Islet of Langerhans (tissue), 1 donor: ENCODE data around the gene SETD4.

Experiments used
- FAIRE-seq: peaks from one replicate; lab custom pipeline; 2011; peaks lifted over from hg19 to GRCh38; lab: Jason Lieb, UNC

Gene SETD4

DNA sequence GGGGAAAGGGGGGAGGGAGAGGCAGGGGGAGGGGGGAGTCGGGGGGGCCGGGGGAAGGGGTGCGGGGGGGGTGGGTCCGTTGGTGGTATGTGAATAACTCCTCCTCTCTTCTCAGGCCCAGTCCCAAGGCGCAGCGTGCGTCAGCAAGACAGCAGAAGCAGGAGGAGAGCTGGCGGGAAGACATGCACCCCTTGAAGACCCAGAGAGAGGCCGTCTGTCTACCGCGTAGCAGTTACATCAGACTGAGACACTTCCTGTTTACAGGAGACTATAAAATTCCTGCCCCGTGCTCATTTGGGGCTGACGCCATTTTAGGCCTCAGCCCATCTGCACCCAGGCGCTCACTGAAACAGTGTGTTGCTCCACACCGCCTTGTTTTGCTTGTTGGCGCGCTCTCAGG lies 55.3 kb downstream of the SETD4 start:
- no peak for FAIRE-seq

DNA sequence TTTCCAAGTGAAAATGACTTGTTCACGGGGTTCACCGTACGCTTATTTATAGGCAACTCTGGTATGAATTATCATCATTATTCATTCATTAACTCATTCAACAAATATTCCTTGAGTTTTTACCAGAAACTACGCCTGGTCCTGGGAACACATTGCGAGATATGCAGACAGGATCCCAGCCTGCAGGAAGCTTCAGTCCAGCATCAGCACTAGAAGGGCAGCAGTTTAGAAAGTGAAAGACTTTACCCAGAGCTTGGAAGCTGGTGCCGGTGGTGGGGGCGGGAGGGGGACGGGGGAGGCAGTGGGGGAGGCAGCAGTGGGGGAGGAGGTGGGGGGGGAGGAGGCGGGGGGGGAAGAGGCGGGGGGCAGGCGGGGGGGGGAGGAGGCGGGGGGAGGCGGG lies 55.9 kb downstream of the SETD4 start:
- no peak for FAIRE-seq

DNA sequence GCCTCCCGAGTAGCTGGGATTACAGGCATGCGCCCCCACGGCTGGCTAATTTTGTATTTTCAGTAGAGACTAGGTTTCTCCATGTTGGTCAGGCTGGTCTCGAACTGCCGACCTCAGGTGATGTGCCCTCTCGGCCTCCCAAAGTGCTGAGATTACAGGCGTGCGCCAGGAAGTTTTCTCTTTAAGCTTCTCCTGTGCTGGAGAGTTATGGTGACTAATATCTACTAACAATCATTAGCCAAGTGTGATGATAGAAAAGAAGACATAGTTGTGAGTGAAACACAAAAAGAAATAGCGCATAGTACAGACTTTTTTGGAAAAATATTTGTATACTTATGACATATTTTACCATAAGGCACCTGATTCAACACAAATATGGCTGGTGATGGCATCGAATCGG lies 56.5 kb downstream of the SETD4 start:
- FAIRE-seq, result no peak

DNA sequence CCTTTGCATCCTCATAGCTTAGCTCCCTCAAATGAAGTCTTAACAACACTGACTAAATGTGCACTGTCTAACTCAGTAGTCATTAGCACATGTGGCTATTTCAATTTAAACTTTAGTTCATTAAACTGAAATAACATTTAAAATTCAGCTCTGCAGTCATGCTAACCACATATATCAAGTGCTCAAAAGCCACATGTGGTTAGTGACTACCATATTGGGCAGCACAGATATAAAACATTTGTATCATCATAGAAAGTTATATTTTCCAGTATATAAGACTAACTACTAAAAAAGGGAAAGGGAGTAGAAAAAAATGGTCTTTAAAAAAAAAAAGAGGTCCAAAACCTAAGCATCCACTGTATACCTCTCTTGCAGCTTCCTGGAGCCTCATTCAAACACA lies 64.1 kb downstream of the SETD4 start:
- no peak for FAIRE-seq

DNA sequence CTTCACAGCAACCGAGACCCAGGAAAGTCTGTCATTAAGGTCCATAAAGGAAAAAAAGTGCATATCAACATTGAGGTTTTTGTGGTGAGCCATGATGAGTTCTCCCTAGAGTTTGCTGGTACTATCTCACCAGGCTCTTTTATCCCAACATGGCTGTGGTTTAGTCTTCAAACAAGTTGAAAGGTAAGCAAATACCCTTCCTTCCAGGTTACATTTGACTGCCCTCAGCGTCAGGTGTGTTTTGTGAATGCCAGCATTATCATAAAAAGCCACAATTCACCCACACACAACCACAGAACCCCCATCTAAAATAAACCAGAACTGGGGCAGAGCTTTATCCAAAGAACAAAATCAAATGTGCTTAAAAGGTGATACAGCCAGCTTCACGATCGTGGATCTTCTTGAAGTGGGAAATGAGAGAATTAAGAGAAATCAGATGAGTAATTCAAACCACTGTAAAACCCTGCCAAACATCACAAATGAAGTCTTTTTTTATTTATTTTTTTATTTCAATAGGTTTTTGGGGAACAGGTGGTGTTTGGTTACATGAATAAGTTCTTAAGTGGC lies 64.7 kb downstream of the SETD4 start:
- no peak for FAIRE-seq

DNA sequence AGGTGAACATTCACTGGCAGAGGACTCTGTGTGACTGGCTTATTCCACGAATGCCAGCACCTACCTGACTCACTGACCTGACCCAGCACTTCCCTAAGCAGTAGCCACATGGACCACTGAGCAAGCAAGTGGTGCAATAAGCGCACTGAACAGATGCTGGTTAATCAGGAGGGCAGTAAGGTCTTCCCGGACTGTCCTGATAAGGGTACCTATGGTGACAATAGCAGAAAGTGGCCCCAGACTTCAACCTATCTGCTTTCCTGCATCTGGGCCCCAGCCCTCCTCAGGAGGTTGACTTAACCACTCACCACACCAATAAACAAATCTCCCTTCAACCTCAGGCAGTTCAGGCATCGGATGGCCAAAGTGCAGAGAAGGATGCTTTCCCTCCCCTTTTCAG lies 65.7 kb downstream of the SETD4 start:
- no peak for FAIRE-seq

DNA sequence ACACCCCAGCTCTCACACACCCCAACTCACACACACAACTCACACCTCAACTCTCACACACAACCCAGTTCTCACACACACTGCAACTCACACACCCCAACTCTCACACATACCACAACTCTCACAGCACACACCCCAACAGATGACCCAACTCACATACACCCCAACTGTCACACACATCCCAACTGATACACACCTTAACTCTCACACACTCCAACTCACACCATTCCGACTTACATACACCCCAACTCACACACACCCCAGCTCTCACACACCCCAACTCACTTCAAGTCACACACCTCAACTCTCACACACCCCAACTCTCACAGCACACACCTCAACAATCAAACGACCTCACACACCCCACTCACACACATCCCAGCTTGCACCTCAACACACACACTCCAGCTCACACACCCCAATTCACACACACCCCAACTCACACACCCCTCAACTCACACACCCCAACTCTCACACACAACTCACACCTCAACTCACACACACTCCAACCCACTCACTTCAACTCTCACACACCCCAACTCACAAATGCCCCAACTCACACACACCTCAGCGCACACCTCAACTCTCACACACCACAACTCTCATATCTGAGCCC lies 66.3 kb downstream of the SETD4 start:
- FAIRE-seq, result no peak

DNA sequence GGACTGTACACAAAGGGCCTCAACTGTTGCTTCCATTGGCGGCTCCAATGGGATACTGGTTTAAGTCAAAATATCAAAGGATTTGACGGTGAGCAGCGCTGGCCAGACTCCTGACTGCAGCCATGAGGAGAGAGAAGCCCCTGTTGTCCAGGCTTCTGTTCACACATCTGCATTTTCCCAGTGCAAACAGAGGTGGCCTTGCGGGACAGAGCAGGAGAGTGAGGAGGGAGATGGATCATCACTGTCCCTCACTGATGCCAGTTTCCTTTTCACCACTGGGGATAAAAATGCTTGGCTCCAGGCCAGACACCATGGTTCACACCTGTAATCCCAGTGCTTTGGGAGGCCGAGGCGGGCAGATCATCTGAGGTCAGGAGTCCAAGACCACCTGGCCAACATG lies 69.2 kb downstream of the SETD4 start:
- FAIRE-seq, result no peak

DNA sequence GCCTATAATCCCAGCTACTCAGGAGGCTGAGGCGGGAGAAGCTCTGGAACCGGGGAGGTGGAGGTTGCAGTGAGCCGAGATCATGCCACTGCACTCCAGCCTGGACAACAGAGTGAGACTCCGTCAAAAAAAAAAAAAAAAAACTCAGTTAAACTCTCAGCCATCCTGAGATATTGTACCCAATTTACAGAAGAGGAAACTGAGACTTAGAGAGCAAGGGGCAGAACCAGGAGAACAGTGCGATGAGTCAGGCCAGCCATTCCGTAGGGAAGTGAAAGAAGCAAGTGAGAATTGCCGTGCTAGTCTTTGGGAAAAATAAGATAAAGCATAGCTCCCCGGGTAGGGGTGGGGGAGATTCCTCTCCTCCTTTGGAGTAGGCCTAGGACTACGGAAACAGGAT lies 69.7 kb downstream of the SETD4 start:
- FAIRE-seq, result no peak

DNA sequence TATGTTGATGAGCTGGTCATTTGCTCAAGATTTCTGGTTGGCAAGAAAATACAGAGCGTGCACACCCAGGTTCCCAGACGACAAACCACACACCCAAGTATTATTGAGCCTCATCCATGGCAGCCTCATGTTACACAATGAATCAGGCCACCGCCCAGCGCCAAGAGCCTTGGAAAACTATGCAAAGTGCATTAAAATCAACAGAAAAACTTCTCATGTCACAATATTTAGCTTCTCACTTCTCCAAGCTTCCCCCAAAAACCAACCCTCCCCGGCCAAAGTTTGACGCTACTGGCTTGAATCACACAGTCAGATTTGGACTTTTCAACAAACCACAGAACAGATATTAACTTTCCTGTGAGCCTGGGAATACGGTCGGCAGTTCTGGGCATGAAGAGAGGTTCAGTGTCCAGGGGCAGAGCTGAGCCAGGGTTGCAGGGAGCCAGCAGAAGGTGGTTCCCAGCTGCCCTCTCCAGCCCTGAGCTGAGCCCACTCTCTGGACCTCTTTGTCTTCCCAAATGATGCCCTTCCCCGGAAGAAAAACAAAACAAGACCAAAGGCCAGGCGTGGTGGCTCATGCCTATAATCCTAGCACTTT lies 71.1 kb downstream of the SETD4 start:
- FAIRE-seq, result no peak

DNA sequence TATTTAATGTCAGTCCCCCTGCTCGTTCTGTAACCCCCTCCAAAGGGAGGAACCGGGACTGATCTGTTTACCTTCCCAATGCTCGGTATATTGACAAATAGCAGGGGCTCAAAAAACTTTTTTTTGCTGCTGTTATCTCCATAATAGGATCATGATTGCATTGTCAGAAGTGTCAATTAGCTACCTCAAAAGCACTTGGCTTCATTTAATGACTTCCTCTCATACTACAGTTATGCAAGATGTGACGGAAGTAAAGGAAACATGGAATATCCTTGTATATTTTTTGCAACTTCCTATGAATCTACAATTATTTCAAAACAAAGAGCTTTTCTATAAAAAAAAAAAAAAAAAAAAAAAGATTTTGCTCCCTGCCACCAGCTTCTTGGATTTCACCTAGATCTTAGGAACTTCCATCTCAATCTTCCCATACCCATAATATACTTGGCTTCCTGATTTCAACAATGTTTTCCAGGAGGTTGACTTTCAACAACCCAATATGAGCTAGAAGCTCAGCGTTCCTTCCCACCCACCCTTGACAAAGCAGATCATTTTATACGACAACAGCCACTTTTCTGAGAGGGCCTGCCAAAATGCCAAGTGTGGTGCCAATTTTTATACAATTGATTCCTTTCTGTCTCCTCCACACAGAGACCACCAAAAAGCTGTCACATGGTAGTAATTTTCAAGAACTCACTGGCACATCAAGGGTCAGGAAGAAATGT lies 71.7 kb downstream of the SETD4 start:
- no peak for FAIRE-seq

DNA sequence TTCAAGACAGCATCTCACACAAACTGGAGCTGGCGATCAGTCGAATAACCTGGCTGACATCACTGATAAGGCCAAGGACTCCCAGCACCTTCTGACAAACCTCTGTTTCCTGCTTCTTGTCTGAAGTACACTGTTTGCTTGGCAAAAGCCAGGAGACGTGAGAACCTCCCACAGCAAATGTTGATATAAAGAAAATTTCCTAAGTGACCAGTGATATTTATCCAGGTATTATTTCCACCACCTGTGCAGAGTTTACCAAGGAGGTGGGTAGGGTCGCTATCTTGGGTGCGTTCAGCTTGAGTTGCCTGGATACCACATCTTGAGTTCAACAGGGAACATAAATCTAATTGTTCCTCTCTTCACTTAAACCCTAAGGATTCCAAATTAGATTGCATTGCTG lies 72.9 kb downstream of the SETD4 start:
- FAIRE-seq, result no peak

DNA sequence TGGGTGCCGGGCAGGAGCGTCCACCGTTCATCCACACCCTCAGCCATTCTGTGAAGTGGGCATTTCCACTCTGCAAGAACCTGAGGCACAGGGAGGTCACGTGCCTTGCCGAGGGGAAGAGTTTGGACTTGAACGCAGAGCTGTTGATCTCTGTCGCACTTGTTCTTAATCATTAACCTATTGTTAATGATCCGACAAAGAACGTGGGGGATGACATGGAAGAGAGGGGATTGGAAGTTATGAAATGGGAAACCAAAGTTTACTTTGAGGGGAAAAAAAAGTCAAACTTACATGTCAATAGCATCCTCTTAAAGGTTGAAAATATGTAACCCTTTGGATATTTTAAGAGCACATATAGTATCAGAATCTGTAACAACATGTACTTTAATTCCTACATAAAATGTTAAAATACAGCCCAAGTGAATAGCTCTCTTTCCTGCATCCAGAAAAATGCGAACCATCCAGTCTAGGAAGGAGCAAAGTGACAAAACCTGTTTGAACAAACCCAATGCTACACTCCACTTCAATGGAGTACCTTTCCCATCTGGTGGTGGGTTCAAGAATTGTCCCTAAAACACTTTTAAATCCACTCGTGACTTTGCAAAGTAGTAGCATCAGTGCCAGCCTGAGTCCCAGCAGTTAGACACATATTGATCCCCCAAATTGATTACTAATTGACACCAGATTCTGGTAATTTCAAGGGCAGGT lies 75.5 kb downstream of the SETD4 start:
- no peak for FAIRE-seq
